Panc1 (cell line): ENCODE results near the gene TKT. TPM values are rescaled to one million over a fixed set of nuclear protein-coding genes. Genes with fewer than 3 reads are reported as not detected.

Experiments
- ATAC-seq: fragments of 200-7000 bp; cut with Tn5 transposase; 2 replicates; pipeline ENCODE4 v1.9.1; 2020; ENCODE audit warnings: mild to moderate bottlenecking, moderate library complexity
- BruUV-seq: library from RNA; stranded (reverse); fragments of 400-500 nt; replicated peaks from 2 replicates; lab custom pipeline; 2021; lab: Mats Ljungman, UMichigan
- CTCF ChIA-PET: fragments of 300-600 bp; sonication (Branson Sonifier 250); formaldehyde crosslinking; loops from one replicate; lab custom pipeline; 2022; ENCODE audit warnings: antibody characterized with exemption; lab: Charles Lee
- POLR2A ChIA-PET: fragments of 300-600 bp; sonication (Branson Sonifier 250); formaldehyde crosslinking; loops from one replicate; lab custom pipeline; 2022; ENCODE audit warnings: antibody characterized with exemption; lab: Charles Lee
- DNase-seq: peaks from one replicate; pipeline ENCODE4 v3.0.0-alpha.2; 2010; ENCODE audit warnings: low read depth, low spot score
- H3K27ac ChIP-seq: 2 replicates; pipeline ENCODE4 v1.5.1; 2011; ENCODE audit warnings: mild to moderate bottlenecking, low read length, inconsistent platforms
- H3K27me3 ChIP-seq: fragments of 200-500 bp; sonication (Bioruptor generic); 2 replicates; pipeline ENCODE4 v1.6.0; 2014; ENCODE audit warnings: low read length, inconsistent platforms; ENCODE audit not compliant: control insufficient read depth, insufficient read depth
- H3K36me3 ChIP-seq: fragments of 200-500 bp; sonication (Bioruptor generic); 2 replicates; pipeline ENCODE4 v1.5.1; 2014; ENCODE audit warnings: inconsistent platforms, mild to moderate bottlenecking, low read length, moderate library complexity; ENCODE audit not compliant: control insufficient read depth, insufficient read depth
- H3K4me1 ChIP-seq: 2 replicates; pipeline ENCODE4 v1.5.1; 2011; ENCODE audit warnings: inconsistent platforms, mild to moderate bottlenecking, low read length, moderate library complexity; ENCODE audit not compliant: control insufficient read depth, insufficient read depth
- H3K4me3 ChIP-seq, 2 experiments: 2 replicates each; pipeline ENCODE4 v1.5.1; 2011 to 2012; ENCODE audit warnings: low read depth in 2 of 2, low read length in 2 of 2, mild to moderate bottlenecking in 2 of 2, inconsistent platforms in 1 of 2, moderate library complexity in 1 of 2
- H3K9me3 ChIP-seq: fragments of 200-500 bp; sonication (Bioruptor generic); 2 replicates; pipeline ENCODE4 v1.5.1; 2014; ENCODE audit warnings: low read depth, mild to moderate bottlenecking, inconsistent platforms, low read length, moderate library complexity; ENCODE audit not compliant: control insufficient read depth, insufficient read depth
- CTCF ChIP-seq: fragments of 450-650 bp; IDR thresholded peaks from 2 replicates; pipeline ENCODE4 v1.5.1; 2017; ENCODE audit warnings: mild to moderate bottlenecking
- POLR2AphosphoS5 ChIP-seq: IDR thresholded peaks from 2 replicates; pipeline ENCODE4 v1.6.1; 2012; ENCODE audit warnings: mild to moderate bottlenecking, low read depth, low read length, moderate library complexity
- REST ChIP-seq, 2 experiments: IDR thresholded peaks; 2 replicates each; pipeline ENCODE4 v1.6.1; 2011 to 2012; ENCODE audit warnings: low read depth in 2 of 2, control low read depth in 1 of 2, low read length in 1 of 2, mild to moderate bottlenecking in 1 of 2, moderate library complexity in 1 of 2; ENCODE audit not compliant: insufficient read depth in 1 of 2
- SIN3A ChIP-seq: IDR thresholded peaks from 2 replicates; pipeline ENCODE4 v1.6.1; 2012; ENCODE audit warnings: low read depth, mild to moderate bottlenecking, low read length, moderate library complexity, borderline replicate concordance; ENCODE audit not compliant: insufficient read depth
- TCF7L2 ChIP-seq: IDR thresholded peaks from 2 replicates; pipeline ENCODE4 v1.6.1; 2011; ENCODE audit warnings: mild to moderate bottlenecking, low read depth, low read length, inconsistent platforms
- in situ Hi-C: cut with HindIII; loops from 2 replicates; pipeline ENCODE4 v1.10.0; 2016; ENCODE audit warnings: low sequenced_read_pairs, low pct_unique_long_range_greater_than_20kb
- intact Hi-C: fragments of 100-400 bp; cut with micrococcal nuclease; formaldehyde crosslinking; loops from one replicate; pipeline ENCODE4 v1.10.0; 2022; ENCODE audit not compliant: unreplicated experiment
- total RNA-seq: library from RNA; stranded (reverse); gene quantifications from one replicate; pipeline ENCODE4 v1.2.1, GENCODE V29; 2021; ENCODE audit not compliant: unreplicated experiment

Gene TKT
- total RNA-seq, 1 experiment from 2014 or later = 338 TPM

- DNase-seq (no peak), ATAC-seq (no peak)
- intact Hi-C loops (no loop called here), in situ Hi-C loops (no loop called here)
- Histone ChIP-seq H3K27me3 (no peaks in the 10 kb centered on the region), H3K36me3 (peaks cover 12% of the 10 kb centered on the region), H3K4me1 (no peaks in the 10 kb centered on the region), H3K4me3 (no peak overlapping the region), H3K27ac (no peak overlapping the region), H3K9me3 (no peaks in the 10 kb centered on the region)
- no TSS peak for BruUV-seq
- ChIA-PET POLR2A (no interaction called here), CTCF (no interaction called here)
- TF ChIP-seq SIN3A = no peak
- TF ChIP-seq POLR2AphosphoS5 = no peak
- no peak for TF ChIP-seq CTCF
- no peak for TF ChIP-seq REST (IDR thresholded peaks at IDR 0.05; ENCODE audit: insufficient read depth in 1 of 2, low read depth in 2 of 2, low read length in 1 of 2)
- TF ChIP-seq TCF7L2 = no peak
These were observed 31.8 kb downstream of the TKT start for GRCh38 chr3:53224026-53224425.

GRCh38 chr3:53223541-53223966, 32.3 kb downstream of the TKT start:
- DNase-seq (no peak), ATAC-seq (no peak)
- intact Hi-C loops = no loop called here
- TF ChIP-seq SIN3A (no peak), CTCF (no peak), REST (IDR thresholded peaks at IDR 0.05; ENCODE audit: insufficient read depth in 1 of 2, low read depth in 2 of 2, low read length in 1 of 2) (no peak), TCF7L2 (no peak), POLR2AphosphoS5 (no peak)
- H3K27ac ChIP-seq = no peak overlapping the region
- H3K9me3 ChIP-seq = no peaks in the 10 kb centered on the region
- no peak overlapping the region for H3K4me3 ChIP-seq
- H3K36me3 ChIP-seq = peaks cover 10% of the 10 kb centered on the region
- H3K4me1 ChIP-seq = no peaks in the 10 kb centered on the region
- in situ Hi-C loops = no loop called here
- no TSS peak for BruUV-seq
- ChIA-PET POLR2A (no interaction called here), CTCF (no interaction called here)
- no peaks in the 10 kb centered on the region for H3K27me3 ChIP-seq
